ENCODE data around the gene SMYD3. TPM values are rescaled to one million over a fixed set of nuclear protein-coding genes. Genes with fewer than 3 reads are reported as not detected.

The SMYD3 gene
- polyA plus RNA-seq, 1 donor from 2014 or later: 48.6 TPM

- Histone ChIP-seq H3K9me2 (ENCODE audit: insufficient read depth, low read length) (no peaks in the 10 kb centered on the region), H3K4me2 (ENCODE audit: low read length) (no peak overlapping the region), H3K27ac (ENCODE audit: low read length) (no peak overlapping the region), H3K4me3 (ENCODE audit: low read length) (no peak overlapping the region), H2AFZ (ENCODE audit: low read depth, low read length) (no peak overlapping the region), H4K20me1 (ENCODE audit: insufficient read depth) (no peaks in the 10 kb centered on the region), H3K27me3 (ENCODE audit: insufficient read depth, low read depth, low read length) (no peaks in the 10 kb centered on the region), H3K9ac (ENCODE audit: low read length) (no peak overlapping the region), H3F3A (ENCODE audit: insufficient read depth, low read length, poor library complexity, severe bottlenecking) (no peaks in the 10 kb centered on the region), H3K9me3 (ENCODE audit: low read length) (no peaks in the 10 kb centered on the region), H3K36me3 (ENCODE audit: insufficient read depth, low read length) (no peaks in the 10 kb centered on the region), H3K79me2 (replicated peaks; ENCODE audit: insufficient read depth, low read length) (no peaks in the 10 kb centered on the region)
- TF ChIP-seq MXI1 (conservative IDR thresholded peaks at IDR 0.05; ENCODE audit: poor library complexity, severe bottlenecking): no peak
- TF ChIP-seq EP300 (conservative IDR thresholded peaks at IDR 0.05; ENCODE audit: poor library complexity, severe bottlenecking): no peak
- no peak for TF ChIP-seq RAD21 (conservative IDR thresholded peaks at IDR 0.05)
Measured at GRCh38 chr1:246081138-246081702, 425.9 kb downstream of the SMYD3 start.

- H2AFZ ChIP-seq (ENCODE audit: low read depth, low read length): no peak overlapping the region
- no peak overlapping the region for H3K27ac ChIP-seq (ENCODE audit: low read length)
- no peak overlapping the region for H3K9ac ChIP-seq (ENCODE audit: low read length)
- TF ChIP-seq EP300 (conservative IDR thresholded peaks at IDR 0.05; ENCODE audit: poor library complexity, severe bottlenecking) (no peak), EZH2 (IDR thresholded peaks at IDR 0.05; ENCODE audit: borderline replicate concordance, insufficient read depth, low read length, poor library complexity, severe bottlenecking) (no peak), POLR2AphosphoS5 (IDR thresholded peaks at IDR 0.05) (no peak), CTCF (IDR thresholded peaks at IDR 0.05; ENCODE audit: poor library complexity, severe bottlenecking) (no peak), RAD21 (conservative IDR thresholded peaks at IDR 0.05) (no peak), MXI1 (conservative IDR thresholded peaks at IDR 0.05; ENCODE audit: poor library complexity, severe bottlenecking) (no peak), SMC3 (conservative IDR thresholded peaks at IDR 0.05; ENCODE audit: poor library complexity) (no peak), TAF1 (IDR thresholded peaks at IDR 0.05; ENCODE audit: low read depth) (no peak), REST (IDR thresholded peaks at IDR 0.05; ENCODE audit: borderline replicate concordance) (no peak)
- H3K79me2 ChIP-seq (replicated peaks; ENCODE audit: insufficient read depth, low read length): no peaks in the 10 kb centered on the region
- H3K9me2 ChIP-seq (ENCODE audit: insufficient read depth, low read length): no peaks in the 10 kb centered on the region
- H3K4me3 ChIP-seq (ENCODE audit: low read length): no peak overlapping the region
- no peaks in the 10 kb centered on the region for H3F3A ChIP-seq (ENCODE audit: insufficient read depth, low read length, poor library complexity, severe bottlenecking)
- no peaks in the 10 kb centered on the region for H4K20me1 ChIP-seq (ENCODE audit: insufficient read depth)
- H3K4me2 ChIP-seq (ENCODE audit: low read length): no peak overlapping the region
- no peaks in the 10 kb centered on the region for H3K9me3 ChIP-seq (ENCODE audit: low read length)
- no peaks in the 10 kb centered on the region for H3K36me3 ChIP-seq (ENCODE audit: insufficient read depth, low read length)
- H3K27me3 ChIP-seq (ENCODE audit: insufficient read depth, low read depth, low read length): no peaks in the 10 kb centered on the region
Measured at GRCh38 chr1:246080031-246080430, 427.0 kb downstream of the SMYD3 start.

Measured in neural cell (in vitro differentiated cells).